ENCODE data around the gene SLC24A4.
"Not testable (repeated sequence)": the region's sequence is repeated elsewhere in the genome, so short reads cannot be mapped to it uniquely, and the experiment has no call there.

The SLC24A4 gene

DNA sequence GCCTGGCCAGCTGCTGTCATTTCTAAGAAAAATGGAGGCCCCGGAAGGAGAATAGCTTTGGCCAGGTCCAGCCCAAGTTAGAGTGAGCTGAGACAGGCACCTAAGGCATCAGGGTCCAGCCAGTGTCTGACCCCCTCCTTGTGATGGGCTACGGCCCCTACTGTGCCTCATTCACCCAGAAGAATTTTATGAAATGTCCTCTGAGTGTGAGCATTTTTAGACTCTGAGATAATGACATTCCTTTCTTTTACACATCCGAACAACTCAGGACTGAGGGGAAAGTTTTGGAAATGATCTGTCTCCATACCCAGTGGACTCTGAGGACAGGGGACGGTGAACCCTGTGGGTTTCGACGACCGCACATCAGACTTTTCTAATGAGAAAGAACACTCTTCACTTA, 50.4 kb downstream of the SLC24A4 start:
- no peak for DNase-seq

DNA sequence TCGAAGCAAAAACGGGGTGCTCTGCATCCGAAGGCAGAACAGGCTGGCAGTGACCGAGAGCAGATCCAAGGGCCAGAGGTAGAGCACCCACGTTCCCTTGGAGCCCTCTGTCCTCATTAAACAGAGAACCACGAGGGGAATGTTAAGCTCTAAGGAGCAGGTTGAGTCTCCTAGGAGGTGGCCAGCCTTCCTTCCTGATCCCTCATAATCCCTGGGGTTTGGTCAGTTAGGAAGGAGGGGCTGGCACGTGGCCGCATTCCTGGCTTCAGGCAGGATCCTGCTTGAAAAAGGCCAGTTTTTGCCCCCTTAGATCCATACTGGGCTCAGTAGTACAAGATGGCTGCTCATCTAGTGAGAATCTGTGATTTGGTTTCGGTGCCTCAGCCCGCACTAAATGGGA, 57.2 kb downstream of the SLC24A4 start:
- no peak for DNase-seq

DNA sequence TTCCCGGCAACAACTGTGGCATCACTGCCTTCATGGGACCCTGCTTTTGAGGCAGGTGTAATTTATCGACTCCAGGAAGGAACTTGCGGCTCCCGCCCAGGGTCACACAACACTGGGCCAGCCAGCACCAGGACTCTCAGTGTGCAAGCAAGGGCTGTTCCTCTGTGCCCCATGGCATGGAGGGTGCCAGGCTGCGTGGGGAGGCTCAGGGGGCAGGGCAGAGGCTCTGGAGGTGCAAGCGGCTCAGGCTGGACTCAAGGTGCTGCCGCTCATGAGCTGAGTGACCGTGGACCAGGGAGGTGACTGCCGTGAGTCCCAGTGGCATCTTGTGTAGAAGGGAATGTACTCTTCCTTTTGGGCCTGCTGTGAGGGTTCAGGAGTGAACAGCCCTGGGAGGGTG, 57.6 kb downstream of the SLC24A4 start:
- DNase-seq: no peak

GRCh38 chr14:92382677-92383076, 59.7 kb downstream of the SLC24A4 start:
- DNase-seq: peak; percentile 23 to 41

GRCh38 chr14:92383805-92384204, 60.8 kb downstream of the SLC24A4 start:
- DNase-seq: no peak

- DNase-seq: no peak
These were observed 61.6 kb downstream of the SLC24A4 start for GRCh38 chr14:92384461-92385133.

DNA sequence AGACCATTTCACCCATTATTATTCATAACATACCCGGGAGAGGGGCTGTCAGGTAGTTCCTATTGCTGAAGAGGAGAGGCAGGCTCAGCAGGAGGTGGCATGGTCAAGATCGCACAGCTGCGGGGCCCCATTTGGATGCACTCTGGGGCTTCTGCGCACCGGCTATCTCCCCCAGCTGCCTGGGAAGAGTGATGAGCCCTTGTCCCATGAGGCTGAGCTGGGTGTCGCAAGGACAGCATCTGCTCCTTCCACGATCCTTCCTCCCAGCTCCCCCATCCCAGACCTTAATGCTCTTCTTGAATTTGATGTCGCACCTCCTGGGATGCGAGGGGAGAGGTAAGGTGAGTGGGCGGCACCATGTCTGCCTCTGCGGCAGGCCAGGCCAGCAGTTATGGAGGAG, 62.6 kb downstream of the SLC24A4 start:
- no peak for DNase-seq

GRCh38 chr14:92386165-92386564, 63.2 kb downstream of the SLC24A4 start:
- DNase-seq: no peak

- no peak for DNase-seq
These were observed 63.7 kb downstream of the SLC24A4 start for GRCh38 chr14:92386637-92387036.

DNA sequence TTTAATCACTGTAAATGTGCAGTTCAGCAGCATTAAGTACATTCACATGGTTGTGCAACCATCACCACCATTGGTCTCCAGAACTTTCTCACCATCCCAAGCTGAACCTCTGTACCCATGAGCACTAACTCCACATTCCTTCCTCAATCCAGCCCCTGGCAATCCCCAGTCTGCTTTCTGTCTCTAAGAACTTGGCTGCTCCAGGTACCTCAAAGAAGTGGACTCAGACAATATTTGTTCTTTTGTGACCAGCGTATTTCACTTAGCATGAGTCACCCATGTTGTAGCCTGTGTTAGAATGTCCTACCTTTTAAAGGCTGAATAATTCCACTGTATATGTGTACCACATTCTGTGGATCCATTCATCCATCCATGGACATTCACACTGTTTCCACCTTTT, 64.6 kb downstream of the SLC24A4 start:
- no peak for DNase-seq

- peak in 1 of 2 experiments; percentile 11 for DNase-seq
These were observed 66.7 kb downstream of the SLC24A4 start for GRCh38 chr14:92389598-92390158.

GRCh38 chr14:92391726-92392125, 68.8 kb downstream of the SLC24A4 start:
- DNase-seq: no peak

DNA sequence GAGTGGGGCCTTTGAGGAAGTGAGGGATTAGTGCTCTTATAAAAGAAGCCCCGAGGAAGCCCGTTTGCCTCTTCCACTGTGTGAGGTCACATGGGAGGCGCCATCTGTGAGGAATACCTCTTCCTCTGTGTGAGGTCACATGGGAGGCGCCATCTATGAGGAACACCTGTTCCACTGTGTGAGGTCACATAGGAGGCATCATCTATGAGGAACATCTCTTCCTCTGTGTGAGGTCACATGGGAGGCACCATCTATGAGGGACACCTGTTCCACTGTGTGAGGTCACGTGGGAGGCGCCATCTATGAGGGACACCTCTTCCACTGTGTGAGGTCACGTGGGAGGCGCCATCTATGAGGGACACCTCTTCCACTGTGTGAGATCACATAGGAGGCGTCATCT, 69.7 kb downstream of the SLC24A4 start:
- DNase-seq: no peak

DNA sequence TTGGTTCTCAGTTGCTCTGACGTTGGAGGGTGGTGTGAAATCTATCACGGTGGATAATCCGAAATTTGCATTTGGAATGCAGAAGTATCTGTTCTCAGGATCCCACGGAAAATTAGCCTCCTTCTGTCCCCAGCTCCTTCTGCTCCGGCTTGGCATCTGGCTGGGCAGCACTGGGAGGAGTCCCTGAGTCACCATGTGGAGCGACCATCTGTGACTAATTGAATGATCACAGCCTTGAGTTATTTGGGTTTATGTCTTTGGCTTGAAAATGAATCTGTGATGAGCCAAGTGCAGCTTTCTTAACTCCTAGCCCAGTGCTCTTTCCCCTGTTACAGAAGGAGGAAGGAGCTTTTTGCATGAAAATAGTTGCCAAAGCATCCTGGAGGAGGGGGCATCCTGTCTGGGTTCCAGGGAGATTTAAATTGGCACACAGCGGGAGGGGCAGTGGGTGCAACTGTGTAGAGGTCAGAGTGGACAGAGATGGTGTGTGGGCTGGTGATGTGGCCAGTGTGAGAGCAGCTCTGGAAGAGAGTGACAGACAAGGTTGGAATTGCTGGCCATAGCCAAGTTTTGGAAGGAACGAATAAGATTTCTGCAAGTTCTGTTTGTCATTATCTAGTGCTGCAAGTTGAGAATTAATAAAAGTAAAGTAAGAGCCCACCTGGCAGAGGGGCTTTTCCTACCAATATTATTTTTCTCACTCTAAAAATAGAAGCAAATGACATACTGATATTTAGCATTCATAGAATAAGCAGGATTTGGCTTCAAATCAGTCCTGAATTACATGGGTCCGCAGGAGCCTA, 74.4 kb downstream of the SLC24A4 start:
- DNase-seq: no peak

DNA sequence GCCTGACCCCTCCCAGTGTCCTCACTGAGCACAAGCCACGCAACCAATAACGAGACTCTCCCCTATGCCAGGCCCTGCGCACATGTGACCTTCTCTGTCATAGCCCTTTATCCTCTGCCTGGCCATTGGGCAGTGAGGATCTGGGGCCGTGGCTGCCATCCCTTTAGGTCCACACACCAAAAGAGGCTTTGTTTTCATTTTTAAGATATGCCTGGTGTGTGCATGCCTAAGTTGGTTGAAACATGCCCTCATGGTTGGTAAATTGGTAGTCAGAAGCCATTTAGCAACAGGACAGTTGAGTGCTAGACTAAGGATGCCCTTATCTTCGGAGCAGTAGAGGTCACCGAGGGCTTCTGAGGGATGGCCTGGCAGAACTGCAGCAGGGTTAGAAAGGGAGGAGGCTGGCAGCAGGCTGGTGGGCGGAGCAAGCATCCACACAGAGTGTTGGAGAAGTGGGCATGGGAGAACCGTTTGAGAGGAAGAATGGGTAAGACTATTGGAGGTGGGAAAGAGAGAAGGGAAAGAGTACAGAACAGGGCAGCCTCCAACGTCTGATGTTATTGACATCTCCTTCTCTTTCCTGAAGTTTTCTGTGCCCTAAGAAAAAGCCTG, 75.1 kb downstream of the SLC24A4 start:
- no peak for DNase-seq

DNA sequence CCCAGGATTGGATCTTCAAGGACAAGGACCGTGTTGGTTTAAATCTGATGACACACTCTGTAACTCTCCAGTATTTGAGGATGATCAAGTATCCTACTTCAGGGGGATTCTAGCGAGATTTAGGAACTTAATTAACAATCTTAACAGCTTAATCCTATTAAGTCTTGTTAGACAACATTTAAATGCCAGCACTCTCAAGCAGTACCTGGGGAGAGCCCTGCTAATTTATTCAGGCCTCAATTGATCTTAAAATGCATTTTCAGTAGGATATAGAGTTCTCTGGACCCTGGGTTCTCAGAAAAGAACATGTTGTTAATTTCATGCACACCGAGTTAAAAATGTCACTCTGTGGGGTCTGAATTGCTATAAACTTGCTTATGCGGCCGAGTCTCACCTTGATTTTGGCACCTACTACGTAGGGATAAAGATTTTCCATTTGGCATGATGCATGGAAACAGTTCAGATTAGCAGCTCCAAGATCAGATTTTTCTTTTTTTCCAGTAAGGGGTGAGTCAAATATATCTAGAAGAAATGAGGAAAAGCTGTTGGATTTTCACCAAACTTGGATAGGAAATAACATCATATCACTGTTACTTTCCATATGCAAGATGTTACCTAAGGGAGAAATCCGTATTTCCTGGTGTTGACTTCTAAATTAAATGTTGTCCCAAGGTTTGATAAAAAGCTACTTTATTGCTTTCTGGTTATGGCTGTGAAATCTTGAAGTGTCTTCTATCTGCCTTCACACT, 76.1 kb downstream of the SLC24A4 start:
- DNase-seq: no peak

DNA sequence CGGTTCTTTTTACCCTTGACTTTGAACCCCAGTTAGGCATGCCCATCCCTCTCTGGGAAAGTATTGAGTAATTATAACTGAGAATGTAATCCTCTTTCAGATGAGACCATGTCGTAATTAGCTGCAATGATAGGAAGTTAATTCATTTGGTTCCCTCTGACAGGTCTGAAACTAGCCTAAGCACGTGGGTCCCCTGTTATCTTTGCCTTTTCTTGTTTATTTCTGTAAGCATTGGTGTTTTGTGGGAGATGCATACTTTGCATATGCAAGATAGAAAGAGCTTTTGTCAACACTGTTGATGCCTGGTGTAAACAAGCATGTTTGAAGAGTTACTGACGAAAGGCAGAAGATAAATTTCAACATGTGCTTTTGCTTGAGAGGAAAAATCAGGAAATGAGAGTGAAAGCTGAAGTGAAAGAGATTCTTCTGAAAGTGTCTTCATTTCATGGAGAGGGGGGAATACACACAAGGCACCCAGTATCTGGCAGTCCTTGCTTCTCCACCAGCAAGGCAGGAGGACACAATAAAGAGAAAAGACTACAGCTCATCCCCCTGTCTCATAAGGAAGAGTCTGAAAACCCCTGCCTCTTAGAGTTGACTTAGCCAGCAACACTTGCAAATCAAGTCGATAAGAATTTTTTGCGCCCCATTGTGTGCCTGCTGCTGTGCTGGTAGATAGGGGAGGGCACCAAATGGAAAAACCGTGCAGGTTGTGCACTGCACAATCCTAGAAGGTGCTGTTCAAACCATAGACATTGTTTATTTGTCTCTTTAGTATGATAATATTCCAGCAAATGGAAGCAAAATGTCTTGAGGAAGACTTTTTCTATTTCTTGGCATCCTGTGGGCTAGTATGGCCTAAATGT, 77.8 kb downstream of the SLC24A4 start:
- DNase-seq: no peak

DNA sequence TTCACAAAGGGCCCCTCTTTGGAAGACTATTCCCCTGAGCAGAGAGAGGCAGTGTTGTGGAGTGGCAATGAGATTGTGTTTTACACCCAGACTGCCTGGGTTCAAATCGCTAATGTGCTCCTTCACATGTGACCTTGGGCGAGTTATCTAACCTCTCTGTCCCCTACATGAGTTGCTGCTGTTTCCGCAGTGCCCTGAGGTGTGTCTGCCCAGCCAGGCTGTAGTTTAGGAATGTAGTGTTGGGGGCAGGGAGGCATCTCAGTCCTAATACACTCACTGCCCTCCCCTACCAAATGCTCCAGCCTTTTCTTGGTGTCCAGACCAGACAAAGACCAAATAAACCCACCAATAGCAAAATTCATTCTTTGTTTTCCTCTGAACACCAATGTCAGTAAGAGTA, 78.6 kb downstream of the SLC24A4 start:
- no peak for DNase-seq

GRCh38 chr14:92402500-92402899, 79.5 kb downstream of the SLC24A4 start:
- not testable (repeated sequence) for DNase-seq

DNA sequence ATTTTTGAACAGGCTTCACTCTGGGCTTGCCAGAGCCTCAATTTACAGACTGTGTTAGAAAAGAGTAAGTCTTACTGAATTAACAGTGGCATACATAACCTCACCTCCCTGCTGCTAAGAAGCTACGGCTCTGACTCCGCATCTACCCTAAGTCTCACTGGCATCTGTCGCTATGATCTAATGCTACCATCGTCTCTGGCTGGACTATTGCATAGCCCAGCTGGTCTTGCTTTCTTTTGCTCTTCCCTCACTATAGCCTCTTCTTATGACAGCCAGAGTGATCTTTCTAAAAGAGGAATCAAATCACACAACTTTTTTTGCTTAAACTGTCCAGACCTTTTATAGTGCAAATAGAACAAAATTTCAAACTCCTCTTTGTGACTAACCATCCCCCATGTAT, 81.1 kb downstream of the SLC24A4 start:
- DNase-seq: no peak

- no peak for DNase-seq
These were observed 81.5 kb downstream of the SLC24A4 start for GRCh38 chr14:92404421-92404820.

- no peak for DNase-seq
These were observed 82.0 kb downstream of the SLC24A4 start for GRCh38 chr14:92404938-92405337.
